ENCODE results near the gene TINAG.

GRCh38 chr6:54386295-54386694, 78.1 kb downstream of the TINAG start:
- no peak for TF ChIP-seq POLR2AphosphoS5 (IDR thresholded peaks at IDR 0.05; ENCODE audit: low read depth, low read length)
- no peak for TF ChIP-seq ZNF451 (CRISPR knock-in tag; IDR thresholded peaks at IDR 0.05)
- TF ChIP-seq HMGA1 (CRISPR knock-in tag; conservative IDR thresholded peaks at IDR 0.05), result no peak
- TF ChIP-seq ZNF776 (CRISPR knock-in tag; IDR thresholded peaks at IDR 0.05), result no peak
- no peak for TF ChIP-seq EEA1 (CRISPR knock-in tag; IDR thresholded peaks at IDR 0.05; ENCODE audit: borderline replicate concordance)
- TF ChIP-seq KLF12 (CRISPR knock-in tag; IDR thresholded peaks at IDR 0.05; ENCODE audit: borderline replicate concordance), result no peak
- TF ChIP-seq ATRX (CRISPR knock-in tag; IDR thresholded peaks at IDR 0.05; ENCODE audit: borderline replicate concordance), result no peak
- TF ChIP-seq NFIC (IDR thresholded peaks at IDR 0.05; ENCODE audit: low read length), result no peak
- TF ChIP-seq GABPA (IDR thresholded peaks at IDR 0.05; ENCODE audit: low read depth, low read length), result no peak
- TF ChIP-seq GABPA (CRISPR knock-in tag; IDR thresholded peaks at IDR 0.05; ENCODE audit: low read depth), result no peak
- TF ChIP-seq NR2F1 (CRISPR knock-in tag; IDR thresholded peaks at IDR 0.05), result no peak
- no peak for TF ChIP-seq ZNF317 (CRISPR knock-in tag; IDR thresholded peaks at IDR 0.05)
- TF ChIP-seq ZNF691 (CRISPR knock-in tag; IDR thresholded peaks at IDR 0.05; ENCODE audit: borderline replicate concordance, low read depth), result no peak
- TF ChIP-seq RAD21 (CRISPR knock-in tag; IDR thresholded peaks at IDR 0.05), result no peak
- TF ChIP-seq RBM39 (IDR thresholded peaks at IDR 0.05; ENCODE audit: low read depth, low read length, poor library complexity, severe bottlenecking), result no peak
